Naive thymus-derived CD8-positive, alpha-beta T cell (primary cell): Measurements from ENCODE around the gene UBQLNL. TPM values are rescaled to one million over a fixed set of nuclear protein-coding genes. Genes with fewer than 3 reads are reported as not detected.

Source experiments
- ATAC-seq, 2 donors: fragments of 150-1000 bp; cut with Tn5 transposase in 1 of 2; sonication (Bioruptor Pico), chemical (Tn5 transposase) in 1 of 2; 1 replicate in 1 of 2; 2 replicates in 1 of 2; pipeline ENCODE4 v1.10.0; 2021; ENCODE audit warnings: mild to moderate bottlenecking in 2 of 2, moderate library complexity in 2 of 2
- POLR2A ChIA-PET: fragments of 350-600 bp; sonication (Branson Sonifier 250); formaldehyde crosslinking; loops from one replicate; lab custom pipeline; 2021; ENCODE audit warnings: antibody characterized with exemption; lab: Charles Lee
- DNase-seq, 10 donors: peaks; one replicate each; pipeline versions ENCODE4 v3.0.0 to v3.0.0-alpha.2; 2020 to 2022
- H3K27ac Mint-ChIP-seq, 10 donors: one replicate each; pipeline ENCODE4 v1.8.0; 2020 to 2022; ENCODE audit warnings: mild to moderate bottlenecking in 10 of 10, mixed read lengths in 10 of 10, moderate library complexity in 4 of 10, inconsistent platforms in 1 of 10
- H3K27me3 Mint-ChIP-seq, 5 donors: one replicate each; pipeline ENCODE4 v1.8.0; 2021 to 2022; ENCODE audit warnings: mixed read lengths in 5 of 5
- H3K36me3 Mint-ChIP-seq, 3 donors: one replicate each; pipeline ENCODE4 v1.8.0; 2020 to 2022; ENCODE audit warnings: mixed read lengths in 3 of 3, mild to moderate bottlenecking in 2 of 3, inconsistent platforms in 1 of 3
- H3K4me1 Mint-ChIP-seq, 4 donors: one replicate each; pipeline ENCODE4 v1.8.0; 2021 to 2022; ENCODE audit warnings: mixed read lengths in 4 of 4
- H3K4me3 Mint-ChIP-seq, 10 donors: one replicate each; pipeline ENCODE4 v1.8.0; 2020 to 2022; ENCODE audit warnings: mild to moderate bottlenecking in 10 of 10, mixed read lengths in 10 of 10, moderate library complexity in 6 of 10, inconsistent platforms in 1 of 10
- H3K9me3 Mint-ChIP-seq, 9 donors: one replicate each; pipeline ENCODE4 v1.8.0; 2020 to 2022; ENCODE audit warnings: mixed read lengths in 9 of 9, mild to moderate bottlenecking in 3 of 9, inconsistent platforms in 1 of 9, moderate library complexity in 1 of 9
- polyA plus RNA-seq, 3 donors: library from polyadenylated mRNA; unstranded; fragments of 300-500 nt; fragmentation: Illumina TruSeq; gene quantifications; one replicate each; pipeline ENCODE4 v1.2.3, GENCODE V29; 2021
- total RNA-seq, 8 experiments: library from RNA in 2 of 8; stranded (reverse) in 2 of 8; gene quantifications; one replicate each; pipeline ENCODE4 v1.2.3 and lab custom pipeline; 2021 to 2026

UBQLNL gene
- under 1 TPM; 0.47 TPM for total RNA-seq
- not detected for polyA plus RNA-seq
- total RNA-seq (lab: John Stamatoyannopoulos, UW), result 0 to 0.81 (median 0.46) reads per million in 6 experiments

GRCh38 chr11:5516599-5516998 is at the start of gene UBQLNL:
Gene UBQLNL, minus strand, starts transcription at chr11:5516699. Its CDS starts 258 bp downstream, at chr11:5516441.
- H3K4me3 Mint-ChIP-seq, result no peak within 1 kb of the TSS
- H3K9me3 Mint-ChIP-seq, result no peaks in the 10 kb centered on the region
- POLR2A ChIA-PET, result no interaction called here
- ATAC-seq (no peak), DNase-seq (no peak)
- H3K36me3 Mint-ChIP-seq, result no peaks in the 10 kb centered on the region
- no peaks in the 10 kb centered on the region for H3K4me1 Mint-ChIP-seq
- peaks cover 0 to 3% (median 0%) of the 10 kb centered on the region in 5 donors for H3K27me3 Mint-ChIP-seq
- no peak within 1 kb of the TSS for H3K27ac Mint-ChIP-seq

- no peak for ATAC-seq
- Mint-ChIP-seq H3K27ac (no peak overlapping the region), H3K27me3 (peaks cover 0 to 11% (median 2%) of the 10 kb centered on the region in 5 donors), H3K36me3 (peaks cover 0 to 7% (median 5%) of the 10 kb centered on the region in 3 donors), H3K4me3 (no peak overlapping the region), H3K9me3 (peaks cover 0 to 13% (median 0%) of the 10 kb centered on the region in 9 donors), H3K4me1 (peaks cover 2 to 6% (median 5%) of the 10 kb centered on the region in 4 donors)
- DNase-seq, result no peak
- POLR2A ChIA-PET, result no interaction called here
Observed at GRCh38 chr11:5564259-5565019, 47.9 kb upstream of the UBQLNL start.

- no peak overlapping the region for H3K27ac Mint-ChIP-seq
- no peak for ATAC-seq
- no peak overlapping the region for H3K4me3 Mint-ChIP-seq
- peaks cover 0 to 13% (median 2%) of the 10 kb centered on the region in 5 donors for H3K27me3 Mint-ChIP-seq
- POLR2A ChIA-PET, result no interaction called here
- no peak for DNase-seq
- no peaks in the 10 kb centered on the region for H3K9me3 Mint-ChIP-seq
- H3K36me3 Mint-ChIP-seq, result peaks cover 0 to 2% (median 0%) of the 10 kb centered on the region in 3 donors
- H3K4me1 Mint-ChIP-seq, result peaks cover 0 to 7% (median 0%) of the 10 kb centered on the region in 4 donors
Observed at GRCh38 chr11:5557751-5558150, 41.3 kb upstream of the UBQLNL start.

GRCh38 chr11:5556596-5557188 is 40.2 kb upstream of the UBQLNL start:
- Mint-ChIP-seq H3K4me3 (no peak overlapping the region), H3K9me3 (no peaks in the 10 kb centered on the region), H3K4me1 (peaks cover 0 to 7% (median 0%) of the 10 kb centered on the region in 4 donors), H3K27ac (no peak overlapping the region), H3K36me3 (peaks cover 0 to 2% (median 0%) of the 10 kb centered on the region in 3 donors), H3K27me3 (peaks cover 0 to 17% (median 3%) of the 10 kb centered on the region in 5 donors)
- ATAC-seq (no peak), DNase-seq (no peak)
- POLR2A ChIA-PET, result no interaction called here

GRCh38 chr11:5553343-5553742 is 36.8 kb upstream of the UBQLNL start:
- no peak overlapping the region for H3K4me3 Mint-ChIP-seq
- POLR2A ChIA-PET, result no interaction called here
- H3K27ac Mint-ChIP-seq, result no peak overlapping the region
- DNase-seq (no peak), ATAC-seq (no peak)
- peaks cover 0 to 9% (median 0%) of the 10 kb centered on the region in 3 donors for H3K36me3 Mint-ChIP-seq
- H3K4me1 Mint-ChIP-seq, result peaks cover 0 to 7% (median 0%) of the 10 kb centered on the region in 4 donors
- H3K27me3 Mint-ChIP-seq, result peaks cover 0 to 9% (median 4%) of the 10 kb centered on the region in 5 donors
- H3K9me3 Mint-ChIP-seq, result peaks cover 0 to 6% (median 1%) of the 10 kb centered on the region in 9 donors

- no peak for DNase-seq
- peaks cover 0 to 6% (median 1%) of the 10 kb centered on the region in 9 donors for H3K9me3 Mint-ChIP-seq
- POLR2A ChIA-PET, result no interaction called here
Observed at GRCh38 chr11:5550440-5551095, 34.1 kb upstream of the UBQLNL start.

GRCh38 chr11:5548440-5548839 is 31.9 kb upstream of the UBQLNL start, which contains the start of gene OR52H1:
Gene OR52H1, minus strand, starts transcription at chr11:5548540. Its CDS starts 3,035 bp downstream, at chr11:5545505.
- DNase-seq, result no peak
- no peak within 1 kb of the TSS for H3K27ac Mint-ChIP-seq
- H3K36me3 Mint-ChIP-seq, result peaks cover 0 to 9% (median 0%) of the 10 kb centered on the region in 3 donors
- no peaks in the 10 kb centered on the region for H3K4me1 Mint-ChIP-seq
- peaks cover 0 to 8% (median 4%) of the 10 kb centered on the region in 5 donors for H3K27me3 Mint-ChIP-seq
- no peak within 1 kb of the TSS for H3K4me3 Mint-ChIP-seq
- POLR2A ChIA-PET, result no interaction called here
- ATAC-seq, result no peak
- H3K9me3 Mint-ChIP-seq, result peaks cover 0 to 6% (median 1%) of the 10 kb centered on the region in 9 donors

More at GRCh38 chr11:5550440-5551095, 34.1 kb upstream of the UBQLNL start:
- no peak for ATAC-seq
- peaks cover 0 to 9% (median 0%) of the 10 kb centered on the region in 3 donors for H3K36me3 Mint-ChIP-seq
- H3K27me3 Mint-ChIP-seq, result peaks cover 0 to 8% (median 4%) of the 10 kb centered on the region in 5 donors
- peaks cover 0 to 7% (median 0%) of the 10 kb centered on the region in 4 donors for H3K4me1 Mint-ChIP-seq
- H3K4me3 Mint-ChIP-seq, result no peak overlapping the region
- H3K27ac Mint-ChIP-seq, result no peak overlapping the region

- POLR2A ChIA-PET, result no interaction called here
- Mint-ChIP-seq H3K9me3 (peaks cover 0 to 6% (median 1%) of the 10 kb centered on the region in 9 donors), H3K4me3 (no peak overlapping the region), H3K4me1 (no peaks in the 10 kb centered on the region), H3K27me3 (peaks cover 0 to 8% (median 3%) of the 10 kb centered on the region in 5 donors), H3K36me3 (peaks cover 0 to 9% (median 0%) of the 10 kb centered on the region in 3 donors), H3K27ac (no peak overlapping the region)
- ATAC-seq (no peak), DNase-seq (no peak)
Observed at GRCh38 chr11:5547982-5548381, 31.5 kb upstream of the UBQLNL start.

- ATAC-seq, result no peak
- peaks cover 0 to 9% (median 0%) of the 10 kb centered on the region in 3 donors for H3K36me3 Mint-ChIP-seq
Observed at GRCh38 chr11:5546457-5546856, 30.0 kb upstream of the UBQLNL start.

GRCh38 chr11:5541427-5541826 is 24.9 kb upstream of the UBQLNL start:
- Mint-ChIP-seq H3K4me1 (no peaks in the 10 kb centered on the region), H3K4me3 (no peak overlapping the region), H3K36me3 (no peaks in the 10 kb centered on the region), H3K27me3 (peaks cover 0 to 7% (median 1%) of the 10 kb centered on the region in 5 donors), H3K27ac (no peak overlapping the region), H3K9me3 (peaks cover 0 to 13% (median 7%) of the 10 kb centered on the region in 9 donors)
- ATAC-seq, result no peak
- POLR2A ChIA-PET, result no interaction called here
- DNase-seq, result no peak

More at GRCh38 chr11:5546457-5546856, 30.0 kb upstream of the UBQLNL start:
- no peak overlapping the region for H3K4me3 Mint-ChIP-seq
- H3K4me1 Mint-ChIP-seq, result no peaks in the 10 kb centered on the region
- no peak overlapping the region for H3K27ac Mint-ChIP-seq
- peaks cover 0 to 6% (median 1%) of the 10 kb centered on the region in 9 donors for H3K9me3 Mint-ChIP-seq
- DNase-seq, result no peak
- peaks cover 0 to 3% (median 1%) of the 10 kb centered on the region in 5 donors for H3K27me3 Mint-ChIP-seq
- POLR2A ChIA-PET, result no interaction called here

- POLR2A ChIA-PET, result no interaction called here
- Mint-ChIP-seq H3K9me3 (peaks cover 0 to 13% (median 7%) of the 10 kb centered on the region in 9 donors), H3K27ac (no peak overlapping the region), H3K27me3 (peaks cover 0 to 7% (median 1%) of the 10 kb centered on the region in 5 donors), H3K4me1 (no peaks in the 10 kb centered on the region), H3K4me3 (no peak overlapping the region), H3K36me3 (no peaks in the 10 kb centered on the region)
- ATAC-seq, result no peak
- no peak for DNase-seq
Observed at GRCh38 chr11:5536482-5536881, 20.0 kb upstream of the UBQLNL start.

- DNase-seq, result no peak
- no peaks in the 10 kb centered on the region for H3K4me1 Mint-ChIP-seq
- no peaks in the 10 kb centered on the region for H3K36me3 Mint-ChIP-seq
- H3K4me3 Mint-ChIP-seq, result no peak overlapping the region
- H3K27me3 Mint-ChIP-seq, result peaks cover 0 to 4% (median 0%) of the 10 kb centered on the region in 5 donors
- ATAC-seq, result no peak
- POLR2A ChIA-PET, result no interaction called here
- H3K9me3 Mint-ChIP-seq, result peaks cover 0 to 13% (median 7%) of the 10 kb centered on the region in 9 donors
- no peak overlapping the region for H3K27ac Mint-ChIP-seq
Observed at GRCh38 chr11:5534046-5534445, 17.5 kb upstream of the UBQLNL start.
